NCI-H82 treated with DMSO at 0.1 percent for 48 hours (cell line): Measurements from ENCODE around the gene KDM7A.
"Not testable (repeated sequence)": the region's sequence is repeated elsewhere in the genome, so short reads cannot be mapped to it uniquely, and the experiment has no call there.

Experiments
- DNase-seq: peaks from one replicate; lab custom pipeline; 2025; ENCODE audit not compliant: unreplicated experiment; lab: John Stamatoyannopoulos, UW

Gene KDM7A

GRCh38 chr7:140203556-140203955 lies 26.8 kb upstream of the KDM7A start:
- no peak for DNase-seq

- DNase-seq, result not testable (repeated sequence)
Observed at GRCh38 chr7:140202942-140203341, 26.2 kb upstream of the KDM7A start.

- no peak for DNase-seq
Observed at GRCh38 chr7:140201393-140201792, 24.6 kb upstream of the KDM7A start.

GRCh38 chr7:140200061-140200989 lies 23.5 kb upstream of the KDM7A start:
- DNase-seq, result no peak

- no peak for DNase-seq
Observed at GRCh38 chr7:140197938-140198337, 21.2 kb upstream of the KDM7A start.

GRCh38 chr7:140197218-140197890 lies 20.6 kb upstream of the KDM7A start:
- DNase-seq, result no peak

GRCh38 chr7:140196361-140197217 lies 19.8 kb upstream of the KDM7A start:
- DNase-seq, result no peak

GRCh38 chr7:140195859-140196258 lies 19.1 kb upstream of the KDM7A start:
- no peak for DNase-seq

GRCh38 chr7:140192620-140193019 lies 15.8 kb upstream of the KDM7A start:
- no peak for DNase-seq

GRCh38 chr7:140192176-140192575 lies 15.4 kb upstream of the KDM7A start:
- no peak for DNase-seq

GRCh38 chr7:140190588-140190987 lies 13.8 kb upstream of the KDM7A start:
- no peak for DNase-seq

- no peak for DNase-seq
Observed at GRCh38 chr7:140189917-140190316, 13.1 kb upstream of the KDM7A start.

GRCh38 chr7:140182917-140183316 lies 6.1 kb upstream of the KDM7A start:
- no peak for DNase-seq

GRCh38 chr7:140179339-140179738 lies 2.6 kb upstream of the KDM7A start:
- DNase-seq, result no peak

- no peak for DNase-seq
Observed at GRCh38 chr7:140176122-140176701, 571 bp downstream of the KDM7A start.

- peak; percentile 91 for DNase-seq
Observed at GRCh38 chr7:140175221-140176121, 1.3 kb downstream of the KDM7A start.

GRCh38 chr7:140174217-140174616 lies 2.6 kb downstream of the KDM7A start:
- DNase-seq, result no peak

- DNase-seq, result no peak
Observed at GRCh38 chr7:140170375-140170774, 6.4 kb downstream of the KDM7A start.

GRCh38 chr7:140168816-140169215 lies 8.0 kb downstream of the KDM7A start:
- DNase-seq, result no peak

GRCh38 chr7:140165422-140165821 lies 11.4 kb downstream of the KDM7A start:
- no peak for DNase-seq
